DMS114 treated with DMSO at 0.1 percent for 48 hours (cell line): Measurements from ENCODE around the gene TET3.
"Not testable (repeated sequence)": the region's sequence is repeated elsewhere in the genome, so short reads cannot be mapped to it uniquely, and the experiment has no call there.

ENCODE experiments used
- DNase-seq: peaks from one replicate; lab custom pipeline; 2025; ENCODE audit not compliant: unreplicated experiment; lab: John Stamatoyannopoulos, UW

Gene TET3

GRCh38 chr2:73984203-73984921 is at the start of gene TET3:
TSS of gene TET3 (plus strand) at chr2:73984910. CDS start at chr2:73986404, 1,494 bp downstream.
- DNase-seq, result no peak

- DNase-seq, result no peak
Measured at GRCh38 chr2:73935641-73936040, 49.1 kb upstream of the TET3 start.

- DNase-seq, result no peak
Measured at GRCh38 chr2:73937103-73937885, 47.4 kb upstream of the TET3 start.

- no peak for DNase-seq
Measured at GRCh38 chr2:73937899-73938298, 46.8 kb upstream of the TET3 start.

GRCh38 chr2:73938718-73939352 is 45.9 kb upstream of the TET3 start:
- no peak for DNase-seq

- DNase-seq, result no peak
Measured at GRCh38 chr2:73939419-73939818, 45.3 kb upstream of the TET3 start.

- not testable (repeated sequence) for DNase-seq
Measured at GRCh38 chr2:73940066-73940465, 44.6 kb upstream of the TET3 start.

- no peak for DNase-seq
Measured at GRCh38 chr2:73942664-73943063, 42.0 kb upstream of the TET3 start.

- DNase-seq, result no peak
Measured at GRCh38 chr2:73944714-73945113, 40.0 kb upstream of the TET3 start.

- DNase-seq, result no peak
Measured at GRCh38 chr2:73946215-73946614, 38.5 kb upstream of the TET3 start.

- DNase-seq, result no peak
Measured at GRCh38 chr2:73946666-73947065, 38.0 kb upstream of the TET3 start.

- no peak for DNase-seq
Measured at GRCh38 chr2:73947412-73948018, 37.2 kb upstream of the TET3 start.

GRCh38 chr2:73949802-73950201 is 34.9 kb upstream of the TET3 start:
- no peak for DNase-seq

- no peak for DNase-seq
Measured at GRCh38 chr2:73952499-73953446, 31.9 kb upstream of the TET3 start.

- no peak for DNase-seq
Measured at GRCh38 chr2:73956218-73956865, 28.4 kb upstream of the TET3 start.

- no peak for DNase-seq
Measured at GRCh38 chr2:73961274-73961673, 23.4 kb upstream of the TET3 start.

- no peak for DNase-seq
Measured at GRCh38 chr2:73961823-73962615, 22.7 kb upstream of the TET3 start.

GRCh38 chr2:73962798-73963197 is 21.9 kb upstream of the TET3 start:
- no peak for DNase-seq
